Measurements from ENCODE around the gene SPHK1. TPM values are rescaled to one million over a fixed set of nuclear protein-coding genes. Genes with fewer than 3 reads are reported as not detected.

The SPHK1 gene
- total RNA-seq, 6 donors from 2014 or later: 5.5 to 16.6 (median 9.5) TPM

DNA sequence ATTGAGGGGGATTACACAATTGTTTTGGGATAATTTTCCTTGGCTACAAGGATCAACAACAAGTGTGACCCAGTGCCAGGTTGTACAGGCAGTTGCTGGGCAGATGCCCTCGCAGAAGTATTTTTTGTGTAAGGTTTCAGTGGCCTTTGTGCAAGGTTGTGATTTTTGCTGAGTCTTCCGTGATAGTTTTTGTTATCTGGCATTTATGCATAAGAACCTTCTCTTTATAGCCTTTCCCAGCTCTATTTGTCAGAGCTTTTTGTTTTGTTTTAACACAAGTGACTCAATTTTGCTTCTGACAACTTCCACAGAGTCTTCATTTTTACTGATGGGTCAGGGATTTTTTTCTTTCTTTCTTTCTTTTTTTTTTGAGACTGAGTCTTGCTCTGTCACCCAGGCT is 23.9 kb upstream of the SPHK1 start:
- no peak for ATAC-seq (ENCODE audit: low FRiP score in 2 of 2)
- 71 to 81% methylated on average over 2 of the region's 2 CpGs for WGBS, 2 donors
- Histone ChIP-seq H3K36me3 (no peaks in the 10 kb centered on the region), H3K4me3 (no peak overlapping the region), H3K27ac (no peak overlapping the region), H3K4me1 (peaks cover 9 to 20% (median 17%) of the 10 kb centered on the region in 4 donors), H3K27me3 (no peaks in the 10 kb centered on the region), H3K9me3 (no peaks in the 10 kb centered on the region)
- TF ChIP-seq EP300 (IDR thresholded peaks at IDR 0.05) (no peak), POLR2A (IDR thresholded peaks at IDR 0.05) (no peak), POLR2AphosphoS5 (IDR thresholded peaks at IDR 0.05) (no peak)
- TF ChIP-seq, protein P1, sequence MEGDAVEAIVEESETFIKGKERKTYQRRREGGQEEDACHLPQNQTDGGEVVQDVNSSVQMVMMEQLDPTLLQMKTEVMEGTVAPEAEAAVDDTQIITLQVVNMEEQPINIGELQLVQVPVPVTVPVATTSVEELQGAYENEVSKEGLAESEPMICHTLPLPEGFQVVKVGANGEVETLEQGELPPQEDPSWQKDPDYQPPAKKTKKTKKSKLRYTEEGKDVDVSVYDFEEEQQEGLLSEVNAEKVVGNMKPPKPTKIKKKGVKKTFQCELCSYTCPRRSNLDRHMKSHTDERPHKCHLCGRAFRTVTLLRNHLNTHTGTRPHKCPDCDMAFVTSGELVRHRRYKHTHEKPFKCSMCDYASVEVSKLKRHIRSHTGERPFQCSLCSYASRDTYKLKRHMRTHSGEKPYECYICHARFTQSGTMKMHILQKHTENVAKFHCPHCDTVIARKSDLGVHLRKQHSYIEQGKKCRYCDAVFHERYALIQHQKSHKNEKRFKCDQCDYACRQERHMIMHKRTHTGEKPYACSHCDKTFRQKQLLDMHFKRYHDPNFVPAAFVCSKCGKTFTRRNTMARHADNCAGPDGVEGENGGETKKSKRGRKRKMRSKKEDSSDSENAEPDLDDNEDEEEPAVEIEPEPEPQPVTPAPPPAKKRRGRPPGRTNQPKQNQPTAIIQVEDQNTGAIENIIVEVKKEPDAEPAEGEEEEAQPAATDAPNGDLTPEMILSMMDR (IDR thresholded peaks at IDR 0.05): no peak
- DNase-seq: no peak

DNA sequence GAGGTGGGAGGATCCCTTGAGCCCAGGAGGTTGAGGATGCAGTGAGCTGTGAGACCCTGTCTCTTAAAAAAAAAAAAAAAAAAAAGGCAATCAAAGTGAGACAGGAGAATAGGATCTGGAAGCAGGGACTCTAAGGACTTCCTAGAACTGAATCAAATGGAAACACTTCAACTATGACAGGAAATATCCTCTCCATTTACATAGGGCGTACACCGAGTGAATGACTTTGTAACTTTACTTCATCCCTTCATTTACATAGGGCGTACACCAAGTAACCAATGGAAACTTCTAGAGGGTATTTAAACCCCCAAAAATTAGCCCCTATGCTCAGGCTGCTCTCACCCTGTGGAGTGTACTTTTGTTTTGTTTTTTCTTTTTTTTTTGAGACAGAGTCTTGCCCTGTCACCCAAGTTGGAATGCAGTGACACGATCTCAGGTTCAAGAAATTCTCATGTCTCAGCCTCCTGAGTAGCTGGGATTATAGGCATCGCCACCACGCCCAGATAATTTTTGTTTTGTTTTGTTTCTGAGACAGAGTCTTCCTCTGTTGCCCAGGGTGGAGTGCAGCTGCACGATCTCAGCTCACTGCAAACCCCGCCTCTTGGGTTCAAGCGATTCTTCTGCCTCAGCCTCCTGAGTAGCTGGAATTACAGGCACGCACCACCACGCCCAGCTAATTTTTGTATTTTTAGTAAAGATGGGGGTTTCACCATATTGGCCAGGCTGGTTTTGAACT is 21.1 kb upstream of the SPHK1 start:
- no peak for DNase-seq
- ATAC-seq (ENCODE audit: low FRiP score in 2 of 2): no peak
- 67% methylated on average over 11 of the region's 11 CpGs for WGBS, 2 donors
- no peaks in the 10 kb centered on the region for H3K27me3 ChIP-seq
- no peaks in the 10 kb centered on the region for H3K9me3 ChIP-seq
- no peak overlapping the region for H3K4me3 ChIP-seq
- H3K36me3 ChIP-seq: no peaks in the 10 kb centered on the region
- H3K27ac ChIP-seq: peak overlapping the region in 2 of 4 donors; percentile 70
- TF ChIP-seq POLR2AphosphoS5 (IDR thresholded peaks at IDR 0.05) (no peak), POLR2A (IDR thresholded peaks at IDR 0.05) (no peak), EP300 (IDR thresholded peaks at IDR 0.05) (no peak)
- TF ChIP-seq, protein P1 (IDR thresholded peaks at IDR 0.05): no peak
- H3K4me1 ChIP-seq: peaks cover 9 to 20% (median 14%) of the 10 kb centered on the region in 4 donors

DNA sequence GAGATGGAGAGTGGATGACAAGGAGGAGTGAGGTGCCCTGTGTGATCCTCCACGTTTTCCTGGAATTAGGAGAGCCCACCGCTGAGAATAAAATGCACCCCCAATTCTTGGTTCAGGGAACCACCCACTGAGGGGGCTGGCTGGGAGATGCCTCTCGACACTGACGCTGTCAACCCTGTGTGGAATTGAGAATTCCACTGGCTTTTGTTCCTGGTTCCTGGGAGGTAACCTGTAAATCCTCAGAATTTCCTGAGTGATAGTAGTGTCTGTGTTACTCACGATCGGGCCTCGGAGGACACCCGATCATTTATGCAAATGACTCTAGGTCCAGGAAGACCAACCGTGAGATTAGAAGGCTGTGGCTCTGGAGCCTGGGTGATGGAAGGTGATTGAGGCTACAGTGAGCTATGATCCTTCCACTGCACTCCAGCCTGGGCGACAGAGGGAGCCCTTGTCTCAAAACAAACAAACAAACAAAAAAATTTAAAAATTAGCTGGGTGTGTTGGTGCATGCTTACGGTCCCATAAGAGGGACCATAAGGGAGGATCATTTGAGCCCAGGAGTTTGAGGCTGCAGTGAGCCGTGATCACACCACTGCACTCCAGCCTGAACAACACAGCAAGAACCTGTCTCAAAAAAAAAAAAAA is 19.0 kb upstream of the SPHK1 start:
- no peaks in the 10 kb centered on the region for H3K27me3 ChIP-seq
- H3K9me3 ChIP-seq: no peaks in the 10 kb centered on the region
- H3K36me3 ChIP-seq: no peaks in the 10 kb centered on the region
- TF ChIP-seq POLR2AphosphoS5 (IDR thresholded peaks at IDR 0.05) (no peak), POLR2A (IDR thresholded peaks at IDR 0.05) (no peak), EP300 (IDR thresholded peaks at IDR 0.05) (no peak)
- TF ChIP-seq, protein P1 (IDR thresholded peaks at IDR 0.05): no peak
- ATAC-seq (ENCODE audit: low FRiP score in 2 of 2): no peak
- H3K4me1 ChIP-seq: peaks cover 13 to 32% (median 17%) of the 10 kb centered on the region in 4 donors
- DNase-seq: no peak
- no peak overlapping the region for H3K27ac ChIP-seq
- no peak overlapping the region for H3K4me3 ChIP-seq
- 65 to 67% methylated on average over 9 to 12 of the region's 12 CpGs for WGBS, 2 donors

DNA sequence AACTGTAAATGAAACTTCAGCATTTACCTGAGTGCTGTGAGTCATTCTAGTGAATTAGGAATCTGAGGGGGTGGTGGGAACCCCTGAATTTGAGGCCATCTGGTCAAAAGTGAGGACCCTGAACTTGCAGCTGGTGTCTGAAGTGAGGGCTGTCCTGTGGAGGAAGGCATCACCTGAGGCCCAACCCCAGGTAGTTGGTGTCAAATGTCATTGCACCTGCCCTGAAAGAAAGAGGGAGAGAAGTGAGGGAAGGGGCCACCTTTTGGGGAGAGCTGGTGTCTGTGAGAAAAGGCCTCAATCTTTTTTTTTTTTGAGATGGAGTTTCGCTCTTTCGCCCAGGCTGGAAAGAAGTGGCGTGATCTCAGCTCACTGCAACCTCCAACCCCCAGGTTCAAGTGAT is 18.2 kb upstream of the SPHK1 start:
- Histone ChIP-seq H3K36me3 (no peaks in the 10 kb centered on the region), H3K4me1 (peaks cover 17 to 30% (median 20%) of the 10 kb centered on the region in 4 donors), H3K9me3 (no peaks in the 10 kb centered on the region), H3K27ac (no peak overlapping the region), H3K27me3 (no peaks in the 10 kb centered on the region), H3K4me3 (no peak overlapping the region)
- TF ChIP-seq EP300 (IDR thresholded peaks at IDR 0.05) (no peak), POLR2A (IDR thresholded peaks at IDR 0.05) (no peak), POLR2AphosphoS5 (IDR thresholded peaks at IDR 0.05) (no peak)
- TF ChIP-seq, protein P1 (IDR thresholded peaks at IDR 0.05): no peak
- no peak for DNase-seq
- WGBS, 2 donors: 96 to 100% methylated on average over 1 to 3 of the region's 3 CpGs
- no peak for ATAC-seq (ENCODE audit: low FRiP score in 2 of 2)
